ENCODE data around the gene MINDY4.

Gene MINDY4

GRCh38 chr7:30900053-30900452 is 128.8 kb downstream of the MINDY4 start:
- no peak for TF ChIP-seq CTCF (IDR thresholded peaks at IDR 0.05; ENCODE audit: low read depth, low read length)
- DNase-seq (ENCODE audit: low read depth in 2 of 2): no peak
- H3K4me3 ChIP-seq (replicated peaks in 1 of 2; ENCODE audit: low read depth in 2 of 2, low read length in 2 of 2): no peak overlapping the region

DNA sequence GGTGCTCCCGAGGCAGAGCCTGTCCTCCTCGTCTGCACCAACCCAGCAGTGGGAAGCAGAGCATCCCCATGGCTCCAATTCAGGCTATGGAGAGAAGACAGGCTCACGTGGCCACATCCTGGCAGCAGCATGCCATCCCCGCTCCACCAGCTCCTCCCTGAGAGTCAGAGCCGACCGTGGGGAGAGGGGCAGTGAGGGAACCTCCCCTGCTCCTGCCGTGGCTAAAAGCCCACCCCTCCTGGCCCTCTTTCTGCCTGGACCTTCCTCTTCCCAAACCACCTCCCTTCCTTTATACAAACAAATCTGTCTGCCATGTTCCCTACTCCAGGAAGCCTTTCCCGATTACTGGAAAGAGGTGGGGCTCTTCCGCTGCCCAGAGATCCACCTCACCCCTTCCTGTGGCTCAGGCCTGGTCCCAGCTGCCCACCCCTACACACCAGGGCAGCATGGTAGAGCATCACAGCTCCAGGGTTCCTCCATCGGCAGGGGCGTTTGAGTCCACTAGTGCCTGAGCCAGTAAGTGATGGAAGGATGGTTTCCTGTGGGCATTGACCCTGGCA is 129.7 kb downstream of the MINDY4 start:
- no peak for TF ChIP-seq CTCF (IDR thresholded peaks at IDR 0.05; ENCODE audit: low read depth, low read length)
- no peak overlapping the region for H3K4me3 ChIP-seq (replicated peaks in 1 of 2; ENCODE audit: low read depth in 2 of 2, low read length in 2 of 2)
- DNase-seq (ENCODE audit: low read depth in 2 of 2): no peak

DNA sequence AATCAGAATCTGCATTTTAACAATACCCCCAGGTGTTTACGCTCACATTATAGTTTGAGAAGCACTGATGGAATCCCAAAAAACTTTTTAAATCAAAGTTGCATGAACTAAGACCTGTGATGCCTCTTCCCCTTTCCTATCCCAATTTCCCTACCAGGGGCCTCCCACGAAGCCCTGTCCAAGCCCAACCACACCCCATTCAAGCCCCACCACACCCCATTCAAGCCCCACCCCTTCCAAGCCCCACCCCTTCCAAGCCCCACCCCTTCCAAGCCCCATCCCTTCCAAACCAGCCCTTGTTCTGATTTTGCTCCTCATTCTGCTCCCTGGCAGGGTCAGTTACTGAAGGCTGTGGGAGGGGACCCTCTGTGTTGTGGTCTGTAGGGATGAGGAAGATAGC is 130.6 kb downstream of the MINDY4 start:
- no peak overlapping the region for H3K4me3 ChIP-seq (replicated peaks in 1 of 2; ENCODE audit: low read depth in 2 of 2, low read length in 2 of 2)
- DNase-seq (ENCODE audit: low read depth in 2 of 2): no peak
- no peak for TF ChIP-seq CTCF (IDR thresholded peaks at IDR 0.05; ENCODE audit: low read depth, low read length)

DNA sequence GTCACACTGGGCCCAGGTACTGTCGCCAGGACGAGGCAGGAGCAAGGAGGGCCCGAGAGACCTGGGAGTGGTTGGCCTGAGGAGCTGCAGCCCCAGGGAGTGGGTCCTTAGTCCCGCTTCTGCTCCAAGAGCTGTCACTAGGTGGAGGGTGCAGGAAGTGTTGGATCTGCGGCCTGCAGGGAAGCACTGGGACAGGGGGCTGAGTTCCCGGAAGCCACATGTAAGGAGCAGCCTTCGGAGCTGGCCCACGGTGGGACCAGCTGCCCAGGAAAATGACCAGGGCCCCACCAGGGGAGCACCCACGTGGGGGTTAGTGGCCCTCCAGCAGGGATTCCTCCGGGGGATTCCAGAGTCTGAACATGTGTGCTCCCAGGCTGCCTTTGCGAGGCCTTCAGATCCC is 131.2 kb downstream of the MINDY4 start:
- no peak for DNase-seq (ENCODE audit: low read depth in 2 of 2)

DNA sequence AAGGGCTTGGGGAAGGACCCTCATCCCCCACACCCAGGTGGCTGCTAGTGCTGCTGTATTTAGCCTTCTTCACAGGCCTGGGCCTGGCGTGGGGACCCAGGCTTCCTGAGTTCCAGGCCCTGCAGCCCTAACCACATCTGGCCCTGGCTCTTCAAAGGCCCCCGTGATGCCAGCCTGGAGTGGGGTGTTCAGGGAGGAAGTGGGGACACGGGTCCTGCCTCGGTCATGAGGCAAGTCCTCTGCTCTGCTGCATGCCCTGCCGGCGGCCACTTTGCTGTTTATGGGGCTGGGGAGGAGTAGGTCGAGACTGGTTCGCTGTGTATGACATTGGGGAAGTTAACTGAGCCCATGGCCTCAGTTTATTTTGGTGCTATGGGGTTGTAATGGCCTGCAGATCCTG is 131.9 kb downstream of the MINDY4 start:
- TF ChIP-seq CTCF (IDR thresholded peaks at IDR 0.05; ENCODE audit: low read depth, low read length): no peak
- no peak for DNase-seq (ENCODE audit: low read depth in 2 of 2)
- no peak overlapping the region for H3K4me3 ChIP-seq (replicated peaks in 1 of 2; ENCODE audit: low read depth in 2 of 2, low read length in 2 of 2)

More for the DNA sequence above, 131.2 kb downstream of the MINDY4 start:
- no peak overlapping the region for H3K4me3 ChIP-seq (replicated peaks in 1 of 2; ENCODE audit: low read depth in 2 of 2, low read length in 2 of 2)
- no peak for TF ChIP-seq CTCF (IDR thresholded peaks at IDR 0.05; ENCODE audit: low read depth, low read length)

DNA sequence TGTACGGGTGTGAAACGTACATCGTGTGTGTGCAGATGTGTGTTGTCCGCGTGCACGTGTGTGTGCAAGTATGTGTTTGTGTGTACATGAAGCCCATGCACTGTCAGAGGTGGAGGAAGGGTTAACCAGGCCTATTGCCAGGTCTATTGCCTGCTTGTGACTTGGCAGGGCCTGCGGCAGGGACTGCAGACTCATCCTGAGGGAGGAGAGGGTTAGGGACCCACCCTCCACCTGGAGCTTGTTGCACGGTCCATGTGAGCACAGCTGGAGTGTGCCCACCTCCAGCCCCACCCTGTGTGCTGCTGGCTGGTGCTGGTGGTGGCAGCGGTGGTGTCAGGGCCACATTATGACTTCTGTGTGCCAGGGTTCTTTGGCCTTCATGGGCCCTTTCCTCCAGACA is 133.3 kb downstream of the MINDY4 start:
- DNase-seq (ENCODE audit: low read depth in 2 of 2): no peak

More for the DNA sequence above, 133.3 kb downstream of the MINDY4 start:
- no peak overlapping the region for H3K4me3 ChIP-seq (replicated peaks in 1 of 2; ENCODE audit: low read depth in 2 of 2, low read length in 2 of 2)
- TF ChIP-seq CTCF (IDR thresholded peaks at IDR 0.05; ENCODE audit: low read depth, low read length): no peak

Data from cardiac fibroblast (primary cell).